T-helper 9 cell (primary cell): ENCODE measurements around the gene KAT2A.

ENCODE experiments used
- DNase-seq: peaks from one replicate; pipeline ENCODE4 v3.0.0-alpha.2; 2020

KAT2A gene

GRCh38 chr17:42090964-42091790, 30.0 kb downstream of the KAT2A start:
- no peak for DNase-seq

- no peak for DNase-seq
Observed at GRCh38 chr17:42088736-42089135, 32.4 kb downstream of the KAT2A start.

GRCh38 chr17:42087736-42088705, 33.1 kb downstream of the KAT2A start:
- no peak for DNase-seq

GRCh38 chr17:42087042-42087701, 34.0 kb downstream of the KAT2A start:
- DNase-seq = no peak

- no peak for DNase-seq
Observed at GRCh38 chr17:42081516-42082129, 39.5 kb downstream of the KAT2A start.

DNA sequence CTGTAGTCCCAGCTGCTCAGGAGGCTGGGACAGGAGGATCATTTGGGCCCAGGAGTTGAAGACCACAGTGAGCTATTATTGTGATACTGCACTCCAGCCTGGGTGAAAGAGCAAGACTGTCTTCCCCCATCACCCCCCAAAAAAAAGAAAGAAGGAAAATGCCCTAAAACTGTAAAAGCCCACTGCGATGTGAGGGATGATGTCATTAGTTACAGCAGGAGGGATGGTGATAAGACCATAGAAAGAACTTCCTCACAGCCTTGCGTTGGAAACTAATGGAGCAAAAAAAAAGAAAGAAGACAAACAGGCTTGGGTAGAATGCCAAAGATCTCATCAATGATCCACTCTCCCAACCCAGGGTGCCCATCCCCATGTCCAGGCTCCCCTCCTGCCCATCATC, 41.6 kb downstream of the KAT2A start:
- no peak for DNase-seq

GRCh38 chr17:42078396-42079043, 42.6 kb downstream of the KAT2A start:
- no peak for DNase-seq

- no peak for DNase-seq
Observed at GRCh38 chr17:42077755-42078154, 43.4 kb downstream of the KAT2A start.

- DNase-seq = no peak
Observed at GRCh38 chr17:42076797-42077559, 44.2 kb downstream of the KAT2A start.

- no peak for DNase-seq
Observed at GRCh38 chr17:42075789-42076188, 45.4 kb downstream of the KAT2A start.

DNA sequence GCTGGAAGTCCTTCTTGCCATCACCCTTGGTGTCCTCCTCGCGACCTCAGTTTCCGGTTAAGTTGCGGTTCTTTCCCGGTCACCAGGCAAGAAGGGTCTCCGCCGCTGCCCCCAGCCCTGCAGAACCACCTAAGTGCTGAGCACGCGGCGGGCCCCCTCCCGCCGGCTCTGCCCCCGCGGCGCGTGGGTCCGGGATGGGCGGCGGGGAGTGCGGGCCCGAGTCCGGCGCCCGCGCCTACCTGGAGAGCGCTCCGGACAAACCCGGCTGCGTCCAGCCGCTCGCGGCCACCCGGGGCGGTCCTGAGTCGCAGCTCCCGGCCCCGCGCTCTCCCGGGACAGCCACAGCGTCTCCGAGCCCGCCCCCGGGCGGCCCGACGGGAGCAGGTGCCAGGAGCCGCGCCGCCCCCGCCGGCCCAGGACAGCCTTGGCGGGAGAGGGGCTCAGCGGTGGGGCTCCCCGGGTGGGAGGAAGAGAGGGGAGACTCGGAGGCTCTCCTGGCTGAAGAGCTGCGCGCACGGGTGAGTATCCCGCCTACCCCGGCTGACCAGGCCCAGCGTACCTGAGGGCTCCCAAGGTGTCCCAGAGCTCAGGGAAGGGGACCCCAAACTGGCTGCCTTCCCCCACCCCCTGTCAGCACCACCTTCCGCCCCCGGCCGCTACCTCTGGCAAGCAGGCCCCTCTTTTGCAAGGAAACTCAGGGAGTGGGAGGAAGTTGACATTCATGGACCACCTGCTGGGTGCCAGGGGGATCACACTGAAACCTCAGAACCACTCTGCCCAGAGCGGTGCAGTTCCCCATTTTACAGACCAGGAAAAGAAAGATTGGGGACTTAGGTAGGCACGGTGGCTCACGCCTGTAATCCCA, 48.6 kb downstream of the KAT2A start:
- DNase-seq = no peak

DNA sequence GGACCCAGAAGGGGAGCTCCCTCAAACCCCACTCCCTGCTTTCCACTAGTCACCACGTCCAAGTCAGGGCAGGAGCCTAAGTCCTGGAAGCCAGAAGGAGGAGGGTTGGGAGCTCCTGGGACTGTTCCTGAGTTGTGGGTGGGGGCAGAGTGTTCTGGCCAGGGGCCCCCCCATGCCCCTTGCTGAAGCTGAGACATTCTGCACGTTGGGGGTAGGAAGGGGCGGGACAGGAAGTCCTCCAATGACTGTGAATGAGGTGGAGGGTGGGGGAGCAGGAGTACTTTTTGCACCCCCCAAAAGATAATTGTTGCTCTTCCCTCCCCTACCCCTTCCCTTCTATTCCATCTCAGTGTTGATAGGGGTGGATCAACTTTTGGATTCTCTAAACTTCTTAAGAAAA, 49.4 kb downstream of the KAT2A start:
- DNase-seq = no peak

DNA sequence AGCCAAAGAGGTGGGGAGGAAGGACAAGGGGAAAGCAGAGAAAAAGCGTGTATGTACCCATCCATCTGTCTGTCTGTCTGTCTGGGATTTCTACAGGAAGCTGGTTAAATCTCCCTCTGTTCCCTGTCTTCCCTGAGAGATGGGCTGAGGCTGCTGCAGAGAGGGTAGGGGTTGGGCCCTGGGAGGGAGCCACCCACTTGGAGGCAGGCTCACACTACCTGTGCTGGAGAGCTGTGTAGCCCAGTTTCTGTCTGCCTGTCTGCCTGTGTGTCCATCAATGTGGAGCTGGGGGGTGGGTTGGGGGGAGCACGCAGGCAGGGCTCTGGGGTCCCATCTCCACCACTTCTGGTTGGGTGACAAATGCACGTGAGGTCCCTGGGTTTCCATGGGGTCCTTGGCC, 52.2 kb downstream of the KAT2A start:
- no peak for DNase-seq

GRCh38 chr17:42067371-42068091, 53.6 kb downstream of the KAT2A start:
- peak; percentile 71 for DNase-seq

DNA sequence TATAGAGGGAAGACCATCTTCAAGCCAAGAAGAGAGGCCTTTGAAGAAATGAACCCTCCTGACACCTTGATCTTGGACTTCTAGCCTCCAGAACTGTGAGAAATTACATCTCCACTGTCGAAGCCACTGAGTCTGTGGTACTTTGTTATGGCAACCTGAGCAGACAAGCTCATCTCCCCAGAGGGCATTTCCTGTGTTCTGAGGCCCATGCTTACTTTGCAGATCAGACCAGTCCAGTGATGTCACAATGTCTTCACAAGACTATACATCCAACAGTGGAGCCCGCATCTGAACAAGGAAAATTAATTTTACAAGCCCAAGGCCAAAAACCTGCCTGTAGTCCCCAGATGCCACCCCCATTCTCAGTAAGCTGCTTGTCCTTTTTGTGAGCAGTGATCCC, 56.0 kb downstream of the KAT2A start:
- DNase-seq = no peak
